NCI-H2107 treated with DMSO at 0.1 percent for 48 hours (cell line): ENCODE data around the gene COP1.
"Not testable (repeated sequence)": the region's sequence is repeated elsewhere in the genome, so short reads cannot be mapped to it uniquely, and the experiment has no call there.

Source experiments
- DNase-seq: peaks from one replicate; lab custom pipeline; 2025; ENCODE audit not compliant: unreplicated experiment; lab: John Stamatoyannopoulos, UW

Gene COP1

GRCh38 chr1:176141449-176141848, 65.6 kb downstream of the COP1 start:
- DNase-seq: no peak

GRCh38 chr1:176136891-176137290, 70.2 kb downstream of the COP1 start:
- no peak for DNase-seq

- no peak for DNase-seq
Observed at GRCh38 chr1:176134666-176135065, 72.4 kb downstream of the COP1 start.

DNA sequence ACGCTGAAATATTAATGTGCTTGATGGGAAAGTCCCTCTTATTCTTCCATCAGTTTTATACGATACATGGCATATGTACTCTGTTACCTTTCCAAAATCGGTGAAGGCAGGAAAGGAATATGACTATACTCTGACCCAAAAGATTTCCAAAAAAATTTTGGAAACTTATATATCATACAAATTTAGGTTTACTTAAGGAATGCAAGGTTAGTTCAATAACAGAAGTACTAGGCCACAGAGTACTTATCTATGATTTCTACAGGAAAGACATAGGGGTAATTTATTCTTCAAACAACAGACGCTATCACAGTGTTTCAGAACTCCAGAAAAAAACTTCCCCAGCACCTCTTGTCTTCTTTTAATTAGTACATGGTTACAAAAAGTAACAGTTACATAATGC, 84.8 kb downstream of the COP1 start:
- no peak for DNase-seq

GRCh38 chr1:176119549-176119948, 87.5 kb downstream of the COP1 start:
- DNase-seq: no peak

GRCh38 chr1:176118985-176119384, 88.1 kb downstream of the COP1 start:
- no peak for DNase-seq

- DNase-seq: no peak
Observed at GRCh38 chr1:176111835-176112234, 95.3 kb downstream of the COP1 start.

DNA sequence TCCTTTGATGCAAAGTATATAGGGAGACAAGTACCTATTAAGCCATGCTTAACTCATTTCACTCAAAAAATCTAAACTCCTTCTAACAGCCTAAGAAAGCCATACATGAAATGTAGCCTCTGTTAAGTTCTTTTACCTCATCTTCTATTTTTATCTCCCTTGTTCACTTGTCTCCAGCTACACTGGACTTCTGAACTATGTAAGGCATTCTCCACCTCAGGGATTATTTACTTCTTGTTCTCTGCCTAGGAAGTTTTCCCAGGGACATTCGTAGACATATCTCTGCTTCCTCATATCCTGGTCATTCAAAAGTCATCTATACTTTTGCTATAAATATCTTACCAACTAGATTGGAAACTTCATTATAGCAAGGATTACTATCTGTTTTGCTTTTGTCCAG, 96.9 kb downstream of the COP1 start:
- DNase-seq: no peak

DNA sequence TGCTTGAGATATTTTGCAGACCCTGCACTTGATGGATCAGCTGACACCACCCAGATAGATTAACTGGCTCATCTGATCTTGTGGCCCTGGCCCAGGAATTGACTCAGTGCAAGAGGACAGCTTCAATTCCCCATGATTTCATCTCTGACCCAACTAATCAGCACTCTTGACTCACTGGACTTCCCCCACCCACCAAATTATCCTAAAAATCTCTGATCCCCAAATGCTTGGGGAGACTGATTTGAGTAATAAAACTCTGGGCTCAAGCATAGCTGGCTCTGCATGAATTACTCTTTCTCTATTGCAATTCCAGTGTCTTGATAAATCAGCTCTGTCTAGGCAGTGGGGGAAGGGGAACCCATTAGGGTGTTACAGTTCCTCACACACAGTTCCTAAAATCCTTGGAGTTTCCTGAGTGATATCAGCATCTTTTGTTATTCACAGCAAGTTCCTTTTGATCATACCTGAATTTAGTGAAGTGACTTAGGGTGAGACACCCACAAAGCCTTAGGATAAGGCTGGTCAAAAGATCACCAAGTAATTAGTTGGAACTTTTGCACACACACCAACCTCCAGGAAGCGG, 104.2 kb downstream of the COP1 start:
- DNase-seq: no peak

DNA sequence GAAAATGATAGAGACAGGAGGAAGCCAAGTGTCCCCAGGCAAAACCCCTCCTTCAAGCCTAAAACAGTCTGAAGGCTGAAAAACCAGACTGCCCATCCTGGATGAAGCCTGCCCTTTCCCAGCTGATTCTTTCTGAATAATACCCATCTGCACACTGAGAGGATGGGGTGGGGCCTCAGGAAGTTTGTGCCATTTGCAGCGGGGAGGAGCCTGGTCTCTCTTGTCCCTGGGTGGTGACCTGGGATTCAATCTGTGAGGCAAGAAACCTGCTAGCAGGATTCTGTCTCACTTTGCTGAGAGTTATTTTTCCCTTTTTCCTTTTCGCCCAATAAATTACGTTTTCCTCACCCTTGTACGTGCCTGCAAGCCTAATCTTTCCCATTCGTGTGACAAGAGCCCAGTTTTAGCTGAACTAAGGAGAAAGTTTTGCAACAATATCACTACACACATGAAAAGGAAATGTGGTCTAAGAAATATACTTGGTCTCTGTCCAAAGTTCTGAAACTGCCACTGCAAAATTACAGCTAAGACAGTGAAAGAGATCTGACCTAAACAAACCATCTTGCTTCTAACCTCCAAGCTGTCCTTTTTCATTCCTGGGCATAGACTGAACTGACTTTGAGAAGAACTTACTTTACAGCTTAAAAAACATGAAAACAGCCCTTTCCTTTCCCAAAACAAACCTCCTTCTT, 105.0 kb downstream of the COP1 start:
- DNase-seq: no peak

DNA sequence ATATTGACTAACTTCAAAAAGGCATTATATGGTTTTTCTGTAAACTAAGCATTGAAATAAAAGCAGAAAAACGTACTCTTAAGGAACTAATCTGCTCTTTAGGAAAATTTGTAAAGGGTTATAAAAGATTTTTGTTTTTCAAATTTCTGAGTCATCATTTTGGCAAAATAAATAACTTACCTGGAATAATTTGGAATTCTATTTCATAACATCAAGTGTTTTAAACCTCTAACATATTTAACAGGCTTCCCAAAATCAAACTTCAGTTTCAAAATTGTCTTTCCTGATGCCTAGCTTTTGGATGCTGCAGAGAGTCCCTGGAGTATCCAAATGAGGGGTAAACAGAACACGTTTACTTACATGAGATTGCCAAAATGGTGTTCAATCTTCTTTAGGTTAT, 108.5 kb downstream of the COP1 start:
- no peak for DNase-seq

- no peak for DNase-seq
Observed at GRCh38 chr1:176096015-176096414, 111.1 kb downstream of the COP1 start.

- no peak for DNase-seq
Observed at GRCh38 chr1:176090766-176091165, 116.3 kb downstream of the COP1 start.

DNA sequence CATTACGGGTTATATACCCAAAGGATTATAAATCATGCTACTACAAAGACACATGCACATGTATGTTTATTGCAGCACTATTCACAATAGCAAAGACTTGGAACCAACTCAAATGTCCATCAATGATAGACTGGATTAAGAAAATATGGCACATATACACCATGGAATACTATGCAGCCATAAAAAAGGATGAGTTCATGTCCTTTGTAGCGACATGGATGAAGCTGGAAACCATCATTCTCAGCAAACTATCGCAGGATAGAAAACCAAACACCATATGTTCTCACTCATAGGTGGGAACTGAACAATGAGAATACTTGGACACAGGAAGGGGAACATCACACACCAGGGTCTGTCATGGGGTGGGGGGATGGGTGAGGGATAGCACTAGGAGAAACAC, 119.3 kb downstream of the COP1 start:
- DNase-seq: not testable (repeated sequence)

DNA sequence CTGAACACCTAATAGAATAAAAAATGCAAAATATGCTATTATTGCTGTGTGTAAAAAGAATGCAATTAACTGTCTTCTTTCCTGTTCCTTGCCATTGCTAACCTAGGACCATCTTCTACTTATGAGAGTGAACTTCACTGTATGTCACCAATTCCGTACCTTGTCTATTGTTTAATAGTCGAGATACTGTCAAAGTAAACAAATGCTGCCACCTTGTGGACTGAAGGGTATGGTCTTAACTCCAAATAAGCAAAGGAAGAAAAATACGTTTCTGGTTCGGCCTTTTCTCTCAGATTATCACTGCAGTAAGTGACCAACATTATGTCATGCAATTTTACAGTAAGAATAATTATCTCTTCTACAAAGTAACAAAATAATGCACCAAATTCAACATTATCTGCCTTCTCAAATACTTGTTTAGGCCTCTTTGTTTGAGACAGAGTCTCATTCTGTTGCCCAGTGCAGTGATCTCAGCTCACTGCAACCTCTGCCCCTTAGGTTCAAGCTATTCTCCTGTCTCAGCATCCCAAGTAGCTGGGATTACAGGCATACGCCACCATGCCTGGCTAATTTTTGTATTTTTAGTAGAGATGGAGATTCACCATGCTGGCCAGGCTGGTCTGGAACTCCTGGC, 133.4 kb downstream of the COP1 start:
- peak; percentile 83 for DNase-seq

GRCh38 chr1:176068901-176069300, 138.2 kb downstream of the COP1 start:
- DNase-seq: no peak

GRCh38 chr1:176068256-176068655, 138.8 kb downstream of the COP1 start:
- DNase-seq: no peak

DNA sequence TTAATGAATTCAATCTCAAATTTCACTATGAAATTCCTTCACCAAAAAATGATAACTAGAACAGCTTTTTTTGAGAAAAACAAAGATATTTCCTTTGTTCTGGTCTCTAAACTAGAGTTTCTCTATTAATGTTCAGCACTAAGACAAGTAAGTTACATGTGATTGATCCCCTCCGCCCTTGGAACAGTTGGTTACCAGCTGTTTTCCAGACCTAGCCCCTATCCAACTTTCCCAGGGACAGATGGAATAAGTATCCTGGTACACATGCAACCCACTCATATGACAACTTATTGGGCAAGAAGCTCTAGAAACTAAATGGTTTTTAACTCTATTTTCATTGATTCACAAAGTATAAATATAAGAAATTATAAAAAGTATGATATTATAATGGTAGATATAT, 140.4 kb downstream of the COP1 start:
- DNase-seq: no peak

DNA sequence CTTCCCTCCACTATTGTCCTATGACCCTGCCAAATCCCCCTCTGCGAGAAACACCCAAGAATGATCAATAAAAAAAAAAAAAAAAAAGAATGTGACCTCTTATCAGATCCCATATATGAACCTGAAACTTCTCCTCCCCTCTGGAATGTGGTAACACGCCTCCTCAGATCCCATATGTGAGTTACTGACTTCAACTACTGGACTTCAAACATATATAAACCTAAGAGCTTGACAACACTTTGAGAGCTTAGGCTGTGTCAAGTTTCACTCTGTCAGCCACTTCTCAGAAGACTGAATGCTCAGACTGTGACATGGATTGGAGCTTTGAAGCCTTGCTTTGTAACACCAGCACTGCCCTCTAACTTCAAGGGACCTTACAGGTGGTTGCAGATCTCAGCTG, 148.4 kb downstream of the COP1 start:
- peak; percentile 37 for DNase-seq

GRCh38 chr1:176056312-176056711, 150.8 kb downstream of the COP1 start:
- no peak for DNase-seq

GRCh38 chr1:176055398-176055797, 151.7 kb downstream of the COP1 start:
- DNase-seq: no peak

DNA sequence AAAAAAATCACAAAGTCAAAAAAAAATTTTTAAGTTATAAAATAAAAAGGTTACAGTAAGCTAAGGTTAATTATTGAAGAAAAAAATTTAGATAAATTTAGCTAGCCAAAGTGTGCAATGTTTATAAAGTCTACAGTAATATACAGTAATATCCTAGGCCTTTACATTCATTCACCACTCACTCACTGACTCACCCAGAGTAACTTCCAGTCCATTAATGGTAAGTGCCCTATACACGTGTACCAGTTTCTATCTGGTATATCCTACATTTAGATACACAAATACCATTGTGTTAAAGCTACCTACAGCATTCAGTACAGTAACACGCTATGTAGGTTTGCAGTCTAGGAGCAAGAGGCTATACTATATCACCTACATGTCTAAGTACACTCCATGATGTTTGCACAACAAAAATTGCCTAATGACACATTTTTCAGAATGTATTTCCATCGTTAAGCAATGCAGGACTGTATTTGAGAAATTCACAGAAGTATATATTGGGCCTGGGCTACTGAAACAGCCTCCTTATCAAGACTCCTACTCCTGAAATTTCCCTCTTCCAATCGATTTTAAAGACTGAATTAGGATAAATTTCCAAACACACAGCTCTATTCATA, 155.1 kb downstream of the COP1 start:
- no peak for DNase-seq
